Epithelial cell of proximal tubule (primary cell): ENCODE results near the gene DHRS7C. TPM values are rescaled to one million over a fixed set of nuclear protein-coding genes. Genes with fewer than 3 reads are reported as not detected.
A peak's percentile ranks its signal among the peaks of the same experiment; 100 is the strongest.

Experiments
- DNase-seq: peaks from one replicate; pipeline ENCODE4 v3.0.0-alpha.2; 2011; ENCODE audit warnings: low read depth
- H3K4me3 ChIP-seq: 2 replicates; pipeline ENCODE4 v1.5.1; 2011; ENCODE audit warnings: low read depth, mild to moderate bottlenecking, low read length
- total RNA-seq: library from RNA; depleted of rRNA; stranded (reverse); fragments of >200 nt; gene quantifications from 2 replicates; pipeline ENCODE4 v1.2.3, GENCODE V29; 2015
- TF ChIP-seq, protein P1 (sequence below): conservative IDR thresholded peaks from 2 replicates; pipeline ENCODE4 v1.5.1; 2012; ENCODE audit warnings: low read depth, mild to moderate bottlenecking, low read length

Gene DHRS7C
- not detected in 2 replicates for total RNA-seq

DNA sequence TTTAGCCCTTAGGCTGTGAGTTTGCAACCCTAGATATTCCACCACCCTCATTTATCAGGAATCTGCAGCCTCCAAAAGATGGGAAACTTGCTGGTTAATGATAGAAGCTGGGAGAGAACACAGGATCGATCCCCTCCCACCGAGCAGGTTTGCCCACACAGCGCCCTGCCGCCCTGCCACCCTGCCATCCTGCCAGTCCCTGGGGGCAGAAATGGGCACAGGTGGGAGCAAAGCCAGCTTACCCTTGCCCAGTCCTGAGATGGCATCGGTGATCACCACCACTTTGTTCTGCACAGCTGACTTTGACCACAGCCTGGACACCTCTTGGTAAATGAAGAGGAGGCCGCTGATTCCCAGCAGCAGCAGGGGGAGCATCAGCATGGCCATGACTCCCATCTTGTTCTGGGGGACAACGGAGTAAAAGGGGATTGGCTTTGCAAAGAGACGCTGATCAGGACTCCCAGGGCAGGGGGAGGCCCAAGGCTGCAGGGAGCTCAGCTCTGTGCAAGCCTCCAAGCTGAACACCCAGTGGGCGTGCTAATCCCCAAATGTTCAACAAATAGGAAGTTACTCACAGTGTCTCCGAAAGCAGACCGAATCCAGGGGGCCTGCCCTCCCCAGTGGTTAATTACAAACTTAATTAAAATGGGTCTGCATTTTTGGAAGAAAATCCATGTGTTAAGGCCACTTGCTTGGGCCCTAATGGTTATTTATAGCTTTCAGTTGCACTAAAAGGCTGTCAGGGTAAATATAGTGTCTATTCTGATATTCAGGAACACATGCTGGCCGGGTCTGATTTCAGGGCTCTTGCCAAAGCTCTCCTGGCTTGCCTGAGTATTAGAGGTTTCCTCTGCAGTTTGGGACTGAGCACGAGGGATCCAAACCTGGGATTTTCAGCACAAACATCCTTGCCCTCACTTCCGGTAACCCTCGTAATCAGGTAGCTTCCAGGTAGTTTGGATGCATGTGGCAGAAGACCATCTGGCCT is at the start of gene DHRS7C:
Gene DHRS7C (minus strand): TSS at position 704 of the 988 bp plus-strand sequence. CDS start 308 bp downstream, at position 396.
- no peak for DNase-seq
- TF ChIP-seq, protein P1, sequence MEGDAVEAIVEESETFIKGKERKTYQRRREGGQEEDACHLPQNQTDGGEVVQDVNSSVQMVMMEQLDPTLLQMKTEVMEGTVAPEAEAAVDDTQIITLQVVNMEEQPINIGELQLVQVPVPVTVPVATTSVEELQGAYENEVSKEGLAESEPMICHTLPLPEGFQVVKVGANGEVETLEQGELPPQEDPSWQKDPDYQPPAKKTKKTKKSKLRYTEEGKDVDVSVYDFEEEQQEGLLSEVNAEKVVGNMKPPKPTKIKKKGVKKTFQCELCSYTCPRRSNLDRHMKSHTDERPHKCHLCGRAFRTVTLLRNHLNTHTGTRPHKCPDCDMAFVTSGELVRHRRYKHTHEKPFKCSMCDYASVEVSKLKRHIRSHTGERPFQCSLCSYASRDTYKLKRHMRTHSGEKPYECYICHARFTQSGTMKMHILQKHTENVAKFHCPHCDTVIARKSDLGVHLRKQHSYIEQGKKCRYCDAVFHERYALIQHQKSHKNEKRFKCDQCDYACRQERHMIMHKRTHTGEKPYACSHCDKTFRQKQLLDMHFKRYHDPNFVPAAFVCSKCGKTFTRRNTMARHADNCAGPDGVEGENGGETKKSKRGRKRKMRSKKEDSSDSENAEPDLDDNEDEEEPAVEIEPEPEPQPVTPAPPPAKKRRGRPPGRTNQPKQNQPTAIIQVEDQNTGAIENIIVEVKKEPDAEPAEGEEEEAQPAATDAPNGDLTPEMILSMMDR = no peak
- H3K4me3 ChIP-seq = no peak within 1 kb of the TSS

DNA sequence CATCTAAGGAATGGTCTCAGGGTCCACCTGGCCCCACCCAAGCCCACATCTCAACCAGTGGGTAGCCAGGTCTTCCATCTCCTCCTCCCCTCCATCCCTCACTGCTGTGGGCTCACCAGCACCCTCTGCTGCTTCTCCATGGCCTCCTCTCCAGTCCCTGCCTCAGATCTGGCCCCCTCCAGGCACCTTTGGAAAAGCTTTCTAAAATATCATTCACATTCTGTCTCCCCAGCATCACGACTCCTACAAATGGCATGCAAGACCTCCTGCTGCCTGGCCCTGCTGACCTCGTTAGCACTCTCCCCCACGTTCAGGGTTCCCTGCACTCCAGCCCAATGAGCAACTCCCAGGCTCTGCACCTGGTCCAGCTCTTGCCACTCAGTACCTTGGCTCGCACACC is 48.0 kb upstream of the DHRS7C start:
- TF ChIP-seq, protein P1 = peak; percentile 33
- no peak for DNase-seq
- H3K4me3 ChIP-seq = no peak overlapping the region

GRCh38 chr17:9837551-9838471 is 46.4 kb upstream of the DHRS7C start:
- DNase-seq = peak; percentile 12
- TF ChIP-seq, protein P1 = no peak
- no peak overlapping the region for H3K4me3 ChIP-seq

- DNase-seq = no peak
- TF ChIP-seq, protein P1 = no peak
- no peak overlapping the region for H3K4me3 ChIP-seq
Measured at GRCh38 chr17:9833922-9834321, 42.5 kb upstream of the DHRS7C start.

GRCh38 chr17:9830711-9831110 is 39.3 kb upstream of the DHRS7C start:
- DNase-seq = no peak
- TF ChIP-seq, protein P1 = no peak
- no peak overlapping the region for H3K4me3 ChIP-seq

DNA sequence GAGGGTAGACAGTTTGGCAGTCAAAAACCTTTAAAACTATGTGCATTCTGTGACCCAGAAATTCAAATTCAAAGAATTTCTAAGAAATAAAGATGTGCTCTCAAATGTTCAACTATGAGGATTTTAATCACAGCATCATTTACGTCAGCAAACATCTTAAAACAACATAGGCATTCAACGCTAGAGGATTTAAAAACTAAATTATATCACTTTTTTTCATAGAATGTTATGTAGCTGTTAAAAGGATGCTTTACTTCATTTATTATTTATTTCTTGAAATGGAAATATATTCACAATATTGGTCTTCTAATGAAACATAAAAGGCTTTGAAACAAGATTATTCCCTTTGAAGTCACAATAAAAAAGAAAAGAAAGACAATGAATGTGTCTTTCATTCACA is 38.0 kb upstream of the DHRS7C start:
- TF ChIP-seq, protein P1 = no peak
- no peak overlapping the region for H3K4me3 ChIP-seq
- DNase-seq = no peak
